ENCODE data around the gene WNK3. TPM values are rescaled to one million over a fixed set of nuclear protein-coding genes. Genes with fewer than 3 reads are reported as not detected.
"Not testable (repeated sequence)": the region's sequence is repeated elsewhere in the genome, so short reads cannot be mapped to it uniquely, and the experiment has no call there.

The WNK3 gene
- total RNA-seq: under 1 TPM; 0.15 to 0.34 (median 0.16) TPM
- under 1 TPM; 0.01 to 0.09 (median 0.03) TPM for polyA plus RNA-seq
- long read RNA-seq, donor 1: 0 reads
- long read RNA-seq, donor 2: 0 reads

DNA sequence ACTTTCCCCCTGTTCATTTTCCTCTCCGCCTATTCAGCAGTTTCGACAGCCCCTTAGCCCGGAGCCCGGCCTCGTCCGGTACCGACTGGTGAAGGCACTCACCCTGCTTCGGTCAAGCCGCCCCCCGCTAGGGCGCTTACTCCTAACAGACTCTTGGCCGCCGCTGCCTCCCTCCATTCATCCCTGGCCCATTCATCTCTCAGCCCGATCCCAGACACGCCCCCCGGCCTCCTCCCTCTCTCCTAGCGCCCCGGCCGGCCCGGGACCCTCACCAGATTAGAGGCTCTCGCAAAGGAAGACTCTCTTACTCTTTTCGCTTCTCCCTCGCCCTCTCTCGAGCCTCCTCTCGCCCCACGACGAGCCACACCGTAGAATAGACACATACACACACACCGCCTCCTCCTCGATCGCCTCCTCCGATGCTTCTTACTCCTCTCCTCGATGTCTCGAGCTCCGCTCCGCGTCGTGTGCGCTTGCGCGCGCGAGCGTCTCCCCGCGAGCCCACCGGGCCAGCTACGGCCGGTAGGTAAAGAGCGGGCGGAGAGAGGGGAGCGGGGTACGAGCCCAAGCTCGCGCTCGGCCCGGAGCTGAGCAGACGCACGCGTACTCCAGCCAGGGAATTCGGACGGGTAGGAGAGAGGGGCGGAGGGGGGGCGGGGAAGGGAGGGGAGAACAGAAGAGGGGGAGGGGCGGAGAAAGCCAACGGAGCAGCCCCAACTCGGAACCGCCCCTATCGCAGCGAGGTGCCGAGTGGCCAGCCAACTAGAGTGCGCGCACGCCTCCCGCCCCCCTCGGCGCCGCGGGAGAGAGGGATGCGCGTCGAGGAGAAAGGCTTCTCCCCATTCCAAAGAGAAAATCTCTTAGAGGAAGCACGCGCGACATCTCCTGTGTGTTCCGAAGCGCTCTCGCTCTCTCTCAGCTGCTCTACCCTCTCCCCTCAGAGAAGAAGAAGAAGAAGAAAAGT, at the start of gene WNK3:
TSS of gene WNK3 (minus strand) at position 633 of the 964 bp plus-strand sequence.
- DNase-seq (peak; percentile 69 to 71), ATAC-seq (peak; percentile 54 to 80 (median 72))
- H3K4me3 ChIP-seq: peak within 1 kb of the TSS; percentile 63
- peaks cover 4% of the 10 kb centered on the region for H3K9me3 ChIP-seq
- H3K27ac ChIP-seq: no peak within 1 kb of the TSS
- no peaks in the 10 kb centered on the region for H3K4me1 ChIP-seq
- H3K27me3 ChIP-seq (ENCODE audit: insufficient read depth in 3 of 3, low read length in 2 of 3): peaks cover 0 to 40% (median 4%) of the 10 kb centered on the region in 3 donors
- TF ChIP-seq CTCF (IDR thresholded peaks at IDR 0.05): no peak
- H3K36me3 ChIP-seq (ENCODE audit: insufficient read depth in 1 of 2, low read depth in 1 of 2): no peaks in the 10 kb centered on the region
- WGBS, 3 donors: 0 to 32% (median 1%) methylated on average over 46 to 88 of the region's 88 CpGs
- intact Hi-C loops (cut with DNase I): no loop called here

DNA sequence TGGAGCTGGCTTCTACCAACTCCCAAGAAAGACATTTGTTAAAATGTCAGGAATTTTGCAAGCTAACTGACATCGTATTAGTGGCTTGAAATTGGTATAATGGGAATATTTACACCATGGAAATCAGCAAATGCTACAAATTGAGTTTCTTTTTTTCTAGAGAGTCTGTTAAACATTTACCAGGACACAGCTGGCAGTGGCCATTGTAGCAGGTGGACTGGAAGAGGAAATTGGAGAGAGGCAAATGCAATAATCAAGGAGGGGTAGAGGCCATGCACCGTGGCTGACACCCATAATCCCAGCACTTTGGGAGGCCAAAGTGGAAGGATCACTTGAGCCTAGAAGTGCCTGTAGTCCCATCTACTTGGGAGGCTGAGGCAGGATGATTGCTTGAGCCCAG, 49.4 kb upstream of the WNK3 start:
- TF ChIP-seq CTCF (IDR thresholded peaks at IDR 0.05): no peak
- no peaks in the 10 kb centered on the region for H3K36me3 ChIP-seq (ENCODE audit: insufficient read depth in 1 of 2, low read depth in 1 of 2)
- no peak for DNase-seq
- no peak for ATAC-seq
- H3K9me3 ChIP-seq: no peaks in the 10 kb centered on the region
- peaks cover 0 to 12% (median 0%) of the 10 kb centered on the region in 3 donors for H3K27me3 ChIP-seq (ENCODE audit: insufficient read depth in 3 of 3, low read length in 2 of 3)
- no peak overlapping the region for H3K4me3 ChIP-seq
- intact Hi-C loops (cut with DNase I): no loop called here
- WGBS, 3 donors: 30 to 38% (median 30%) methylated on average over 2 of the region's 2 CpGs
- H3K27ac ChIP-seq: no peak overlapping the region
- H3K4me1 ChIP-seq: no peaks in the 10 kb centered on the region

DNA sequence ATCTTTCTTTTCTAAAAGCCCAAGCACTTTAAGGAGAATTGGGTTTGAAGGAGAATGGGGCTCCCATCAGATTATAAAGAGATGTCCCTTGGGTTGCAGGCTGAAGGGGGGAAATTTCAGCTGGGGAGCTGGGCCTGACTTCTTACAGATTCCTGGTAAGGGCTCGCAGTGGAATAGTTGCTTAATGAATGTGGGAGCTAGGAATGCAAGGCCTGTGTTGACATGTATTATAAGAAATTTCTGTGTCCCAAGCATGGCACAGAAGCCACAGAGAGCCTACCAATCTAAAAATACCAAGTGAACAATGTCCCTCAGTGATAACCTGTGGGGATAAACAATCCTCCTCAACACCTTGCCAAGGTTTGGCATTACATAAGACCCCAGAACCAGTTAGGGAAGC, 39.3 kb upstream of the WNK3 start:
- 87 to 92% (median 87%) methylated on average over 1 of the region's 1 CpG for WGBS, 3 donors
- H3K27ac ChIP-seq: no peak overlapping the region

GRCh38 chrX:54386314-54386713, 28.5 kb upstream of the WNK3 start:
- intact Hi-C loops (cut with DNase I): no loop called here
- Histone ChIP-seq H3K4me3 (no peak overlapping the region), H3K36me3 (ENCODE audit: insufficient read depth in 1 of 2, low read depth in 1 of 2) (no peaks in the 10 kb centered on the region), H3K27me3 (ENCODE audit: insufficient read depth in 3 of 3, low read length in 2 of 3) (no peaks in the 10 kb centered on the region), H3K27ac (no peak overlapping the region), H3K9me3 (no peaks in the 10 kb centered on the region), H3K4me1 (no peaks in the 10 kb centered on the region)
- TF ChIP-seq CTCF (IDR thresholded peaks at IDR 0.05): no peak
- WGBS, 3 donors: 54 to 78% (median 73%) methylated on average over 1 of the region's 1 CpG
- DNase-seq (no peak), ATAC-seq (no peak)

More for the DNA sequence above, 39.3 kb upstream of the WNK3 start:
- Histone ChIP-seq H3K36me3 (ENCODE audit: insufficient read depth in 1 of 2, low read depth in 1 of 2) (no peaks in the 10 kb centered on the region), H3K4me1 (no peaks in the 10 kb centered on the region), H3K9me3 (no peaks in the 10 kb centered on the region), H3K4me3 (no peak overlapping the region), H3K27me3 (ENCODE audit: insufficient read depth in 3 of 3, low read length in 2 of 3) (peaks cover 0 to 2% (median 0%) of the 10 kb centered on the region in 3 donors)
- DNase-seq (no peak), ATAC-seq (no peak)
- no peak for TF ChIP-seq CTCF (IDR thresholded peaks at IDR 0.05)
- intact Hi-C loops (cut with DNase I): no loop called here

- ATAC-seq; H3K27ac ChIP-seq; H3K4me1 ChIP-seq; intact Hi-C loops (cut with DNase I); H3K4me3 ChIP-seq; DNase-seq; H3K27me3 ChIP-seq (ENCODE audit: insufficient read depth in 3 of 3, low read length in 2 of 3); H3K9me3 ChIP-seq; H3K36me3 ChIP-seq (ENCODE audit: insufficient read depth in 1 of 2, low read depth in 1 of 2): not testable (repeated sequence)
- WGBS, 3 donors: 68 to 90% (median 86%) methylated on average over 4 to 5 of the region's 5 CpGs
These were observed 26.8 kb upstream of the WNK3 start for GRCh38 chrX:54384661-54385060.

Measured in psoas muscle (tissue), 8 donors.